GM21528 (cell line): ENCODE data around the gene BEGAIN.

Experiments
- ATAC-seq: cut with Tn5 transposase; IDR thresholded peaks from one replicate; pipeline ENCODE4 v1.9.1; 2021; ENCODE audit warnings: mild to moderate bottlenecking, moderate library complexity; ENCODE audit not compliant: unreplicated experiment, low FRiP score

The BEGAIN gene

DNA sequence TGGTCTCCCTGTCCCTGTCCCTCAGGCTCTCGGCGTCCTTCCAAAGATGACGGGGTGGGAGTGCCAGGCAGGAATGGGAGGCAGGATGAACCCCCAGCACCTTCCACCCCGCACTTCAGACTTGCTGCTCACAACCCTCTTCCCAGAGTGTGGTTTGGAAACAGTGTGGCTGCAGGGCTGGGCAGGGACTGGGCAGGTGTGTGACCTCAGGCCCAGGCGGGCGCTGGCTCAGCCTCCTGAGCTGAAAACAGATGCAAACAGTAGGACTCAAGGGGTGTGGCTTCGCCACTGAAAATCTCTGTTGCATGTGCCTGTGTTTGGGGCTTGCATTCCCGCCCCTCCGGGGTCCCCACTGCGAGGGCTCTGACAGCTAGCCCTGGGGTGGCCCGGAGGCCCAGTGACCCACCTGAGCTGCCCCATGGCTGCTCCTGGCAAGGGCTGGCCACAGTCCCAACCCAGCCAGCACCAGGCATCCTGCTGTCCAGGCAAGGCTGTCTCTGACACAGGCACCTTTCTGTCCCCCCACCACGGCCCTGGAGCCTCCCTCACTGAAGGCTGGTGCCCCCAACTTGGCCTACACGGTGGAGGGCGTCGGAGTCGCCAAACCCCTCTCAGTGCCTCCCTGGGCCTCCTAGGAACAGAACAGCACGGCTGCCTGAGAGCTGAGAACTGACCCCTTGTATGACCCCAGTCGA is 46.1 kb downstream of the BEGAIN start:
- no peak for ATAC-seq

DNA sequence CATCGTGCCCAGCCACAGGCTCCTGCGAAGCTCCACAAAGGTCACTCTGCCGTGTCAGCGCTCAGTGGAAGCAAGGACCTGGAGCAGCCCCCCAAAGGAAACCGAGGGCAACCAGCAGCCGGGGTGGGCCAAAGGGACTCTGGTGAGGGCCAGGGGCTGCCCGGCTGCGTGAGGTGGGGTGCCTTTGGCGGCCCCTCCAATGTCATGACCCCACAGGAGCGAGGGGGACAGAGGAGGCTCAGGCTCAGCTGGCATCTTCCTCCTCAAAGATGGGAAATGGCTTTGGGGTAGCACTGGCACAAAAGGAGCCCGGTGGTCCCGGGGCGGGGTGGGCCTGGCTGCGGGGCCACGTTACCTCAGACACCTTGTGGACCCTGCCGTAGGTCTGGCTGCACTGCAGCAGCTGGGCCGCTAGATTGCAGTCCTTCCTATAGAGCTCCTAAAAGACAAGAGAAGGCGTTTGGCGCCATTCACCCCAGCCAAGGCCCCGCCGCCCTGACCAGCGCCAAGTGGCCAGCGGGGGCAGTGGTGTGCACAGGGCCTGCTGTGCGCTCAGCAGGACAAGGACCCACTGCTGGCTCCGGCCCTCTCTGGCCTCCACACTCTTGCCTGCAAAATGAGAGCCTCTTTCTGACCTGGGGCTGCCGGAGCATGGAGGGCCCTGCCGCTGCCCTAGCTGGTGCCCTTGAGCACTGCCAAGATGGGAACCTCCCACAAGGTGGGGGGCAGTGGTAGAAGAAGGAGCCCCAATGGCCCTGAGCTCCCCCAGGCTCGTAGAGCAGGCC is 46.9 kb downstream of the BEGAIN start:
- no peak for ATAC-seq

GRCh38 chr14:100539766-100540140 is 47.5 kb downstream of the BEGAIN start:
- no peak for ATAC-seq

DNA sequence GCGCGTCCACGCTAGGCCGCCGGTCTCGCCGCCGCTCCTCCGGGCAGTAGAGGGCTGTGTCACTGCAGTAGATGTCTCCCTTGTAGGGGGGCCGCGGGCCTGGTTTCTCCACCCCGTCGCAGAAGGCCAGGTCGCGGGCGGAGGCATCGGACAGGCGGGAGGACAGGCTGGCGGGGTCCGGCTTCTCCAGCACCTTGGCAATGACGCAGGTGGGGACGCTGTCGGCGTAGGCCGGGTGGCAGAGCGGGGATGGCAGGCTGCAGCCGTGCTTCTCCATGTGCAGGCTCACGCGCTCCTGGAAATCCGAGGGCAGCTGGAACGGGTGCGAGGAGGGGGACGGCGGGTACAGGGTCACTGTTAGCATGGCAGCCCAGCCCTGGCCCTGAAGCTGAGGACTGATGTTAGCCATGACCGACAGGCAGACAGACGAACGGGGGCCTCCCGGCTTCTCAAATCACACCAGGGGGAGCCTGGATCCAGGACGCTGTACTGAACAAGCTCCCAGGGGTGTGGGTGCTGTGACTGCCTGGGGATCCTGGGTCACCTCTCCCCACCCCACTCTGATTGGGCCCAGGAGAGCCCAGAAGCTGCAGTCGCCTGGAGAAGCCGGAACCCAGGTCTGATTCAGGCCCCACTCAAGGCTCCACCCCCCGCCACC is 48.1 kb downstream of the BEGAIN start:
- ATAC-seq: no peak

GRCh38 chr14:100538351-100539002 is 48.7 kb downstream of the BEGAIN start:
- ATAC-seq: no peak

DNA sequence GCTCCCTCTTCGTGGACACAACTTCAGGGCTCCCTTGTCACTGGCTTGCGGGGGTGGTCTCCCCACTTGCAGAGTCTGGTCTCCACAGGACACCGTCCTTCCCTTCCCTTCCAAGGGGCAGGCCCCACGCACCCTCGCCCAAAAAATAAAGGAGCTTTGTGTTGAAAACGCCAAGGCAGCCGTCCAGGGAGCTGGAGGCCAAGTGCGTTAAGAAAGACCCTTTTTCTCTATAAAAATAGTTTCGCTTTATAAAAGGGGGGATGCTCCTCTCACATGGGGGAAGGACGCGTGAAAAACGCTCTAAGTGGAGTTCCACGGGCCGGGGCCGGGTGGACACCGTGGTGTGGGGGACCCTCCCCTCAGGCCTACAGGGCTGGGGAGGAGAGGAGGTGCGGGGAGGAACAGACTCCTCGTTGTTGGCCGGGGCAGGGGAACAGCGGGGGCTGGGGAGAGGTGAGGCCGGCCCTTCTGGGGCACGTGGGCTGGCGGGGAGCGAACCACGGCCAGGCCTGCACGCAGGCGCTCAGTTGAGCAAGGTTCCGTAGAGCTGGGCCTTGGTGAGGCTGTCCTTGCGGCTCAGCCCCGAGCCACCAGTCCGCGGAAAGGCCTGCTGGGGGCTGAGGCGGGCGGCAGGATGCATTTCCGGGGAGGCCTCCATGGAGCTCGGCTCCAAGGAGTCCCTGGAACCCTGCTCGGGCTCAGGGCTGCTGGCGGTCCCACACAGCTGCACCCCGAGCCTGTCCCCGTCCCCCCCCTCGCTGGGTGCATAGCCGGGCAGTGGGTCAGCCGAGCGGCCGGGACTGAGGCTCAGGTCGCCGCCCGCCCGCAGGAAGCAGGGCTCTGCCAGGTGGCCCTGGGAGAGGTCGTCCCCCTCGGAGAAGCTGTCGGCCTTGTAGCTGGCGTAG is 49.5 kb downstream of the BEGAIN start:
- no peak for ATAC-seq

DNA sequence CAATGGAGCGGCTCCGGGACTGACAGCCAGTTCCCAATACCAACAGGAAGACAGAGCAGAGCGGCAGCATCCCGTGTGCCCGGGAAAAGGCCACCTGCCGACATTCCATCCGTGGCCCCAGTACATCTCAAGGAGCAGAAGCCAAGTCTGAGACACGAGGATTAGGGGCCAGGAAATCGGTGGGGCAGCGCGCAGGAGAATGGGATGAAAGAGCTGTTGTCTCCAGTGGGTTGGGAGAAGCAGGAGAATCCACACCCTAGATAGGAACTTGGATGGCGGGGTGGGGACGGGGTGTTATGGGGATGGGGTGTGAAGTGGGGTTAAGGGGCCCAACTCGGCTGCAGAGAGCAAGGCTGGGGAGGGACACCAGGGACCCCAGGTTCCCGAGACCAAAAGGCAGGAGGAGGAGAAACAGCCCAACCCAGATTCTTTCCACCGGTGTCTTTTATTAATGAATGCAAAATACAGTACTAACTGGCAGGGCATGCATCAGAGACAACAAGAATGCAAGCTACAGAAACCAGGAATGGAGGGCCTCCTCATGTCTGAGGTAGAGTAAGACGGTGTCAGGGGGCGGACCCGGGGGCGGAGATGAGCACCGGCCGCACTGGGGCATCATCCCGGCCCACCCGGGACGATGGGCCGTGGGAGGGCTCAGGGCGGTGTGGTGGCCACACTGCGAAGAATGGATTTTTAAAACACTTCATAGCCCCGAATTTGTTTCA is 50.3 kb downstream of the BEGAIN start:
- no peak for ATAC-seq

DNA sequence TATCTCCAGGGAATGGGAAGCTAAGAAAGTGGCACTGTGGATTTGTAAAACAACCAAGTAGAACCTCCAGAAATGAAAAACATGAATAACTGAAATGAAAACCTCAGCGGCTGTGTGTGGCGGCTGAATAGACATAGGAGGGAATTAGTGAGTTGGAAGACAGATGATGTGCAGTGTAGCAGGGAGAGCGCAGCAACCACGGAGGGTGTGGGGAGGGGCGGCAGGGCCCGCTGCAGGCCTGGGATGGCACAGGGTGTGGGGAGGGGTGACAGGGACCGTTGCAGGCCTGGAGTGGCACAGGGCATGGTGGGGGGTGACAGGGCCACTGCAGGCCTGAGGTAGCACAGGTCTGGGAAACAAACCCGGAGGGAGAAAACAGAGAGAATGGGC is 51.1 kb downstream of the BEGAIN start:
- no peak for ATAC-seq

DNA sequence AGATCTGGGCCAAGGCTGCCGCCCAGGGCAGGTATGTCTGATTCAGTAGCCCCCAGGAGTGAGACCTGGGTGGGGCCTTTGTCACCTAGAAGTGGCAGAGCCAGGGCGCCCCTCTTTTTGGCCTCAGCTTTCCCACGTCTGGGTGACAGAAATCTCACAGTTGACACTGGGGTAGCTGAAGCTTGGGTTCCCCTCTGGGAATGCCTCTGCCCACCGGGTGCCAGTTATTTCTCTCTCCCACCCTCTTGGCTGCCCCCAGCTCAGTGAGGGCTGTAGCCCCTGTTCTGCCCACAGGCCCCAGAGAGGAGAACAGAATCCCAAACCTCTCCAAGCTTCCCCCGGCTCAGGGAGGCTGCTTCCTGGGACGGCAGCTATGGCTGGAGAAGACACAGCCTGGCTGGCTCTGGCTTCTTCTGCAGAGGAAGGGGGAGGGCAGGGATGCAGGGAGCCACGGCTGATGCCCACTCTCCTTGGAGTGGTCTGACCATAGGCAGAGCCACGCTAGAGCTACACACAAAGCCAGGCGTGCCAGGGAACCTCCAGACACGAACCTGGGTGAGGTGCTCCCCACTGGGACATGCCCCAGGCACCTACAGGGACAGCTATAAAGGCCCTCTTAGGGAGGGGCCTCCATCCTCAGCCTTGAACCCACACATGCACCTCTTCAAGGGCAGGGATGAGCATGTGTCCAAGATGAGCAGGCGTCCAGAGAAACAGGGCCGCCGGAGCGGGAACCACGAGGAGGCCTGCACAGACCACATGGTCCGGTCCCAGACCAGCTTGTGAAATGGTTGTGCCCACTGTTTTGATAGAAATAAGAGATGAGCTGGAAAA is 51.7 kb downstream of the BEGAIN start:
- no peak for ATAC-seq

DNA sequence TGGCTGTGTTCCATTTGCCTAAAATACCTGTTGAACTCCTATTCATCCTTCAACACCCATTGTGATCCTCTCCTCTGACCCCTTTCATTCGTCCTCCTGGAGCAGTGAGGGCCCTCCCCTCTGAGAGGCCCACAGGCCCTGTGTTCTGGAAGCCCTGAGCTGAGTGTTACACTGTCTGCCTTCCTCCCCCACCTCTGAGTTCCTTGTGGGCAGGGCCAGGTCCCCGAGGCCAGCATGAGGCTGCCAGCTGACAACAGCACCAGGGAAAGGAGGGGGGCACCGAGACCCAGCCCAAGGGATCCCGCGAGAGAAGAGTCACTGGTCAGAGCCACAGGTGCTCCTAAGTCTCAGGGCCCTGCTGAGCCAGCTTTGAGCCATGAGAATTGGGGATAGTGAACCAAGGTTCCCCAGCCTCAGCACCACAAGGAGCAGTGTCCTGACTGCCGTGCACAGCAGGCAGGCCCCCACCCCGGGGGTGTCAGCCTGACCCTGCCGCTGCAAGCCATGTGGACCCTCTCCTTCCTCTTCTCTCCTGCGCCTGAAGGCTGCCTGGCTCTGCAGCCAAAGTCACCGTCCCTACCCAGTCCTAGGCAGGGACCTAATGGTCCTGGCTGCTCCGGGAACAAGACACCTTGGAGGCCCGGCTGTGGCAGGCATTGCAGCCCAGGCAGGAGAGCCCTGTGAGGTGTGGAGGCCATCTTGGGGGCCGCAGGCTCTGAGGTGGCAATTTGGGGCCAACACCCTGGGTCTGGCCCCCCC is 52.5 kb downstream of the BEGAIN start:
- ATAC-seq: no peak

DNA sequence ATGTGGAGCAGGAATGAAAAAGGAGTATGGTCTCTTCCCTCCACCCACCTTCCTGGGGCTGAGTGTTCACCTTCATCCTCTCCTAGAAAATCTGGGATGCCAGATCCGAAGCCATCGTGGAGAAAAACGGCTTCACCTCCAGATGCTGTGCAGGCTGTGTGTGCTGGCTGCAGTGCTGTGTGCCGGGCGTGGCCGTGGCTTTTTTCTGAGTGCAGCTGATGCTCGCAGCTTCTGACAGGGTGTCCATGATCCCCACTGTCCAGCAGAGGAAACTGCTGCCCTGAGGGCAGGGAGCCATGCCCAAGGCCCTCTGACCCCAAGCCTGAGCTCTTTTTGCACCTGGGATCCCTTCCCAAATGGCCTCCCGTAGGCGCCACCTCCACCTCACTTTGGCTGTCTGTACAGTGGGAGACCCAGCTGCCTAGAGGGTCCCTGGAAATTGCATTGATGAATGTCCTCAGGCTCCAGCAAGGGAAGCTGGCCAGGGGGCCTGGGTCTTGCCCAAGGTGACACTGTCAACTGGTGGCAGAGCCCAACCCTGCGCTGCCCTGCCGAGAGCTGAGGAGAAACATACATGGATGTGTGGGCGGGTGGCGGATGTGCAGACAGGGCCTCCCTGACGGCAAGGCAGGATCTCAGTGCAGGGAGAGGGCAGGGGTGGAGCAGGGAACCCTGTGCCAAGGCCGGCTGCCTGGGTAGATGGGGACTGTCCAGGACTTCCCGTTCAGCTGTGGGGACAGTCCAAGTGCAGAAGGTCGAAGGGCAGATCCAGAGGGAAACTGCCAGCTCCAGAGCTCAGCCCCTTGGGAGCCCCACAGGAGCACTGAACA is 53.3 kb downstream of the BEGAIN start:
- ATAC-seq: no peak

GRCh38 chr14:100532906-100533655 is 54.1 kb downstream of the BEGAIN start:
- no peak for ATAC-seq

- no peak for ATAC-seq
Measured at GRCh38 chr14:100532154-100532861, 54.9 kb downstream of the BEGAIN start.

GRCh38 chr14:100531152-100532121 is 55.8 kb downstream of the BEGAIN start:
- no peak for ATAC-seq
